Activated naive CD4-positive, alpha-beta T cell treated with anti-CD3 and anti-CD28 coated beads, Interleukin-2, amount 50 U/mL, for 72 hours (primary cell): ENCODE data around the gene LRRC46. TPM values are rescaled to one million over a fixed set of nuclear protein-coding genes. Genes with fewer than 3 reads are reported as not detected.

Experiments used
- ATAC-seq, 2 donors: fragments of 150-1000 bp; cut with Tn5 transposase; 2 replicates each; pipeline ENCODE4 v1.10.0; 2021; ENCODE audit warnings: mild to moderate bottlenecking in 2 of 2, moderate library complexity in 2 of 2
- DNase-seq, 2 donors: peaks; one replicate each; pipeline ENCODE4 v3.0.0; 2021 to 2022; ENCODE audit warnings: low spot score in 2 of 2
- H3K27ac Mint-ChIP-seq, 2 donors: one replicate each; pipeline ENCODE4 v1.8.0; 2022; ENCODE audit warnings: mild to moderate bottlenecking in 2 of 2, mixed read lengths in 2 of 2
- H3K36me3 Mint-ChIP-seq, 2 donors: one replicate each; pipeline ENCODE4 v1.8.0; 2022; ENCODE audit warnings: mixed read lengths in 2 of 2
- H3K9me3 Mint-ChIP-seq, 2 donors: one replicate each; pipeline ENCODE4 v1.8.0; 2022; ENCODE audit warnings: mixed read lengths in 2 of 2
- total RNA-seq, 2 donors: library from RNA; stranded (reverse); gene quantifications; one replicate each; pipeline ENCODE4 v1.2.3, GENCODE V29; 2022

LRRC46 gene
- total RNA-seq, 2 donors from 2014 or later = 0.46 to 0.60 TPM

DNA sequence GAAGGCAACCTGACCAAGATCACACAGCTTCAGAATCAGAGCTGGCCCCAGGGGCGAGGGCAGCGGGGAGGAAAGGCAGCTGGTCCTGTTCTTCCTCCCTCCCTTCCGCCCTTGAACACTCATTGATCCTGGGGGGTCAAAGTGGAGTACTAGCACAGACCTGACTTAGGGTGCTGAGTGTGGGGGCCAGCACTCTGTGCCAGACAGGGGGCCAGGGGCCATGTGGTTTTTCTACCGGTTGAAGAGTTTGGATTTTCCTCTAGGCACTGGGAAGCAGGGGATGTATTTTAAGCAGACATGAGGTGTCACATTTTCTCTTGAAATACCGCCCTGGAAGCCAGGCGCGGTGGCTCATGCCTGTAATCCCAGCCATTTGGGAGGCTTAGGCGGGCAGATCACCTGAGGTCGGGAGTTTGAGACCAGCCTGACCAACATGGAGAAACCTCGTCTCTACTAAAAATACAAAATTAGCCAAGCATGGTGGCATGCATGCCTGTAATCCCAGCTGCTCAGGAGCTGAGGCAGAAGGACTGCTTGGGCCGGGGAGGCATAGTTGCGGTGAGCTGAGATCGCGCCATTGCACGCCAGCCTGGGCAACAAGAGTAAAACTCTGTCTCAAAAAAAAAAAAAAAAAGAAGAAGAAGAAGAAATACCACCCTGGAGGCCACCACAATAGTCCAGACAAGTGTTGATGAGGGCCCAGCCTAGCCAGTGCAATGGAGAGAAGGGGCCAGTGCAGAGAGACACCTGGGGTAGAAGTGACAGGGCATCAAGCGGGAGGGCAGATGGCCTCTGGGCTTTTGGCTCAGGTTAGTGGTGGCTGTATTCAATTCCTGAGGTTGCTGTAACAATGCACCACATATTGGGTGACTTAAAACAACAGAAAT, 25.2 kb upstream of the LRRC46 start:
- ATAC-seq (no peak), DNase-seq (no peak)
- Mint-ChIP-seq H3K27ac (no peak overlapping the region), H3K36me3 (peaks cover 0 to 10% of the 10 kb centered on the region in 2 donors), H3K9me3 (no peaks in the 10 kb centered on the region)

DNA sequence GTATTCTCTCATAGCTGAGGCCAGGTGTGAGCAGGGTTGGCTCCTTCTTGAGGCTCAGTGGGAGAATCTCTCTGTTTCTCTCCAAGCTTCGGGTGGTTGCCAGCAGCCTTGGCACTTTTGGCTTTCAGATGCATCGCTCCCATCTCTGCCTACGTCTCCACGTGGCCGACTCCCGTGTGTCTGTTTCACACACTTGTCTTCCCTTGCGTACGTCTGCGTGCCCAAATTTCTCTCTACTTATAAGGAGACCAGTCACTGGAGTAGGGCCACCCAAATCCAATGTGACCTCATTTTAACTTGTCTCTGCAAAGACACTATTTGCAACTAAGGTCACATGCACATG, 24.6 kb upstream of the LRRC46 start:
- Mint-ChIP-seq H3K27ac (no peak overlapping the region), H3K9me3 (no peaks in the 10 kb centered on the region), H3K36me3 (peaks cover 0 to 10% of the 10 kb centered on the region in 2 donors)
- DNase-seq (no peak), ATAC-seq (no peak)

DNA sequence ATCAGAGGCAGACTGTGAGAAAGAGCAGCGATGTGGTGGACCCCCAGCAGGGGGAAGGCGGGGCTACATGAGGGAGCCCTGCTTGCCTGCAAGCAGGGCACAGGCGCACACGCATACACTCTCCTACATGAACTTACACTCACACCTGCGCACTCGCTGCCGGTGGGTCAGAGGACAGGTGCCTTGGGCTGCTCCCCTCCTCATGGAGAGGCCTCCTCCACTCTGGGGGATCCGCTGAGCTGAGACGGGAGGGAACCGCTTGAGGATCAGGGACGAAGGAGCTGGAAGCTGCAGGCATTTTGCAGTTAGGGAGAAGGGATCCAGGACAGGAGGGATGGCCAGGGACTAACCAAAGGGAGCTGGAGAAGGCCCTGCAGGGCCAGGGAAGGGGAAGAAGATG, 24.0 kb upstream of the LRRC46 start:
- no peak for ATAC-seq
- Mint-ChIP-seq H3K36me3 (peaks cover 0 to 10% of the 10 kb centered on the region in 2 donors), H3K27ac (no peak overlapping the region), H3K9me3 (no peaks in the 10 kb centered on the region)
- DNase-seq = no peak

DNA sequence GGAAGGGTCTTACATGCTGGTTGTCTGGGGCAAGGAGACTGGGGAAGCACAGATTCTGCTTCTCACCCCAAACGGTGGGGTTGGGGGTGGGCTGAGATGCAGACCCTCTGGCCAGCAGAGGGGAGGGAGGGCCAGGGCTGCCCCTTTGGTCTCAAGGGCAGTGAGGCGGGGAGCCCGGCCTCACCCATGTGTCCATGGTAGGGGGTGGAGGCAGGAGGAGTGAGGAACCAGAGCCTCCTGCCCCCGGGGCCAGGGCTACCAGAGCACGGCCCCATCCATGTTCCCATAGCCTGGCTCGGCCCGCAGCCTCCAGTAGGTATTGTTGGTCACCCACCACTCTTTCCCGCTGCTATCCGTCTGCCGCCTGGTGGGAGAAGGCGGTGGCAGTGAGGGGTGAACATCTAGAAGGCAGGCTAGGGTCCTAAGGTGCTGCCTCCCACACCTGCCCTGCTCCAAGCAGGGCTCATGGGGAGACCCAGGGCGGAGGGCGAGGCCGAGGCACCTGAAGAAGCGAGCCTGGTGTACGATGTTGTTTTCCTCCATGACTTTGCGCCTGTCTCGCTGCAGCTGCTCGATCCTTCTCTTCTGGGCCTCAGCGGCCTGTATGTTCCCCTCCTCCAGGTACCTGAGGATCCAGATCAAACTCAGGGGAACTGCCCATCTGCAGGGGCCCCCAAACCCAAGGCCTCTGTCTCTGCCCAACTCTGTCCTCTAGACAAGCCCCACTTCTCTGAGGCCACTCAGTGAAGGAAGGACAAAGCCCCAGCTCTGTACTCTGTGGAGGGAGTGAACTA, 23.2 kb upstream of the LRRC46 start:
- DNase-seq = peak in 1 of 2 donors; percentile 52
- no peak for ATAC-seq
- Mint-ChIP-seq H3K9me3 (no peaks in the 10 kb centered on the region), H3K27ac (peak overlapping the region in 1 of 2 donors; percentile 72), H3K36me3 (peaks cover 0 to 10% of the 10 kb centered on the region in 2 donors)

DNA sequence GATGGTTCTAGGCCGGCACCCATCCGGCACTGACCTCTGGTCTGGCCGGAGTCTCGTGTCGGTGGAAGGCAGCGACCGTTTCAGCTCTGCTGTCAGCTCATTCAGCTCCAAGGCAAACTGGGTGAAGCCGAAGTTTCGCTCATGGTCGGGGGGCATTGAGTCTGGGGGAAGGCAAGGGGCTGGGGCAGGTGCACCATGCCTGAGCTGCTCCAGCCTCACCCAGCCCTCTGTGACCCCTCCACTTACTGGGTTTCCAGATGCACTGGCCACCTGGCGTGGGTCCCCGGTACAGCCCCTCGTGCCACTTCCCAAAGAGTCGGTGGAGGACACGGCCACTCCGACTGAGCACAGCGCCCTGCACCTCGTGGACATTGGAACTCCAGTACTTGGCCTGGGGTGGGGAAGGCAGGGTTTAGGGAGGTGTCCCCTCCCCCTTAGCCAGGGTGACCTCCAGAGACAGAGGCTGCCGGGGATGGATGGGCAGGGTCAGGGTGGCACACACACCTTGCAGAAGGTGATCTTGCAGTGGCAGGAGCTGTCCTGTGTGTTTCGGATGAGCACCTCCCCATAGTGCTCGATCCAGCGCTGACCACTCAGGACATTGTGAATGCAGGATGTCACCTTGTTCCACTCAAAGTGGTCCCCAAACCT, 22.5 kb upstream of the LRRC46 start:
- no peak for ATAC-seq
- peak in 1 of 2 donors; percentile 49 for DNase-seq
- H3K36me3 Mint-ChIP-seq = peaks cover 0 to 10% of the 10 kb centered on the region in 2 donors
- no peaks in the 10 kb centered on the region for H3K9me3 Mint-ChIP-seq
- H3K27ac Mint-ChIP-seq = peak overlapping the region in 1 of 2 donors; percentile 14

DNA sequence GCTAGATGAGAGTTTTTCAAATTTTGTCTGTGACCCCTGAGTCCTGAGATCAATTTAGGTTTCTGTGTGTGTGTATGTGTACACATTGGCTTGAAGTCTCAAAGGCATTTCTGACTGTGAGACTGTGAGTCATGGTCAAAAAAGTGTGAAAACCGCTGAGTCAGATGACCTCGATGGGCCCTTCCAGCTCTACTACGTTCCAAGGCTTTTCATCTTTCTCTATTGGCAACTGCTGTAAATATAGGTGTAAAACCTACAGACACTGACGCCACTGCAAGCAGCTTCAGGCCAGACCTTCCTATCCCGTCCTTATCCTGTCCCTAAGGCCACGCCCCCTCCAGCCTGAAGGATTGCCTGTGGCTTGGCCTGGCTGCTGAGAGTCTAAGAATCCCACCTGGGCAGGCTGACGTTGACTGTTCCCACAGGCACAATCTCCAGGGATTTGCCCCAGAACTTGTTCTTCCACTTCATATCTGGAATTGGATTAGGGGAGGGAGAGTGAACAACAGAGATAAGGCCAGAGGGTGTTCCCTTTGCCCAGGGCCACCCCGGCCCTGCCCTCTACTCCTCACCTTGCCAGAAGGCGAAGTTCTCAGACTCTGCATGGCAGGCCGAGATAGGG, 21.2 kb upstream of the LRRC46 start:
- Mint-ChIP-seq H3K9me3 (no peaks in the 10 kb centered on the region), H3K36me3 (peaks cover 0 to 10% of the 10 kb centered on the region in 2 donors), H3K27ac (peak overlapping the region; percentile 36 to 70)
- ATAC-seq (peak; percentile 88 to 93), DNase-seq (peak in 1 of 2 donors; percentile 43)

DNA sequence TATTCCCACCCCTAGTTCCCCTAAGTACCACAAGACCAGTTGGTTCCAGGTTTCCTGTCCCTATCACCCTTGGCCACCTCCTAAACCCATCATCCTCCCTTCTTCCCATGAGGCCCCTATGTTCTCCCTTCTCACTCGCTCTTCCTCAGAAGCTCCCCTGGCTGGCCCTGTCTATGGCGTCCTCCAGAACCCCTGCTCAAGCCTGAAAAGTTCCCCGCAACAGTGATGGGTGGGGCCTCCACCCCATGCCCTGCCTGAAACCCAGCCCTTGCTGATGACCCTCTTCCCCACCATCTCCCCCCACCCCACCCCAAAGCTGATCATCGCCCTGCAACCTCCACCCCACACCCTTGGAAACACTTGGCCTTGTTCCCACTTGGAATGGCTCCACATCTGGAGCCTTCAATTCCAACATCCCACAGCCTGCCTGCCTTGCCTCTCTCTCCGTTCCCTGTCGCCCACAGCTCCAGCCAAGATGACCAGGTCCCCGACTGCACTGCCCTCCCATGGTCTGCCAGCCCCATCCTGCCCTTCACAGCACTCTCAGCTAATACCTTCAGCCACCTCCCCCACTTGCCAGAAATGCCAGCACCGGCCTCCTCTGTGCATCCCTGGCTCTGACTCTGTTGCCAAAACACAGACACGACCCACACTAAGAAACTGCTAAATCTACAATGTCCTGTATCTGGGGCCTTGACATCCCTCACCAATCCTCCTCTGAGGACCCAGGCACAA, 20.4 kb upstream of the LRRC46 start:
- Mint-ChIP-seq H3K27ac (peak overlapping the region; percentile 36 to 95), H3K9me3 (no peaks in the 10 kb centered on the region), H3K36me3 (peaks cover 0 to 10% of the 10 kb centered on the region in 2 donors)
- peak in 1 of 2 donors; percentile 41 for DNase-seq
- ATAC-seq = no peak

DNA sequence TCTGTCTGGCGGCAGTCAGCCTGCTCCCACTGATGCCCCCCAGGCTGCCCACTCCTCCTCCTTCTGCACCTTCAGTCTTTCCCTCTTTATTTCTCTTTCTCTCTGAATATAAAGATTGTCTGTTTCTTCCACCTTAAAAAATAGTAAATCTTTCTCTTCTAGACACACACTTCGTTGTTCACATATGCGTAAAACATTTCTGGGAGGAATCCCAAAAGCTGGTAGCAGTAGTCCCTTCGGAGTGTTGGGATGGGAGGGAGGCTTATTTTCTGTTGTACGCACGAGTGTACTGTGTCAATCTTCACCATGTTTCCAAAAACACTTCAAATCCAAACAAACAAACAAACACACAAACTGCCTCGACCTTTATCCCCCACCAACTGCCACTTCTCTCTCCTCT, 19.8 kb upstream of the LRRC46 start:
- Mint-ChIP-seq H3K9me3 (no peaks in the 10 kb centered on the region), H3K27ac (peak overlapping the region; percentile 36 to 95), H3K36me3 (peaks cover 0 to 10% of the 10 kb centered on the region in 2 donors)

DNA sequence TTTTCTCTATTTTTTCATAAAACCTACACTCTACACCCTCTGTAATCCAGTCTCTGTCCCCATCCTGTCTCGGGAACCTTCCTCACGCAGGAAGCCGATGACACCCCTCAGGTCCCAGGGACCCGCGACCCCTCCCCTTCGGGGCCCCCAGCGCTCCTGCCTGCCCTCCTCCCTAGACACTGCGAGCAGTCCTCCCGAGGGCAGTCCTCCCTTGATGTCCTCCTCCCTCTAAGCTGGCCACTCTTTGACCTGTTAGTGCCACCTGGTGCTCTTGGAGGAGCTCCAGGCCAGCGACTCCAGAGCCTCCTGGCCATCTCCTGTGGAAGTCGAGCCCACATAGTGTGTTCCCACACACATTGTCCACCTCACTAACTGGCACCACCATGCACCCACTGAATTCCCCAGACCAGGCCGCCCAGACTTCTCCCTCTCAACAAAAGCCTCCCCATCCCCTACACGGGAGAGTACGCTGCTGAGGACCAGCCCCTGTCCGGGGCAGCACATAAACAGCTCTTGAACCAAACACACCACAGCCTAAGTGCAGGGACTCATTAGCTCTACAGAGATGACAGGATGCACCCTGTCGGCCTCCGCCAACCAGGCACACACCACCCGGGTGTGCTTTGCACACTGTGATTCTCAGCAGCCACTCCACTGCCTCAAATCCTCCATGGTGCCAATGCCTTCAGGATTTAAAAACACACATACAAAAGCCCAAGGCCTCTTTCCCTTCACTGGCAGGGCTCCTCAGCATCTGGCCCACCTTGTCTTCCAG, 19.1 kb upstream of the LRRC46 start:
- peaks cover 0 to 10% of the 10 kb centered on the region in 2 donors for H3K36me3 Mint-ChIP-seq
- H3K27ac Mint-ChIP-seq = peak overlapping the region; percentile 18 to 36
- H3K9me3 Mint-ChIP-seq = no peaks in the 10 kb centered on the region
- ATAC-seq = no peak
- peak in 1 of 2 donors; percentile 42 for DNase-seq

More for the DNA sequence above, 19.8 kb upstream of the LRRC46 start:
- ATAC-seq (no peak), DNase-seq (no peak)

DNA sequence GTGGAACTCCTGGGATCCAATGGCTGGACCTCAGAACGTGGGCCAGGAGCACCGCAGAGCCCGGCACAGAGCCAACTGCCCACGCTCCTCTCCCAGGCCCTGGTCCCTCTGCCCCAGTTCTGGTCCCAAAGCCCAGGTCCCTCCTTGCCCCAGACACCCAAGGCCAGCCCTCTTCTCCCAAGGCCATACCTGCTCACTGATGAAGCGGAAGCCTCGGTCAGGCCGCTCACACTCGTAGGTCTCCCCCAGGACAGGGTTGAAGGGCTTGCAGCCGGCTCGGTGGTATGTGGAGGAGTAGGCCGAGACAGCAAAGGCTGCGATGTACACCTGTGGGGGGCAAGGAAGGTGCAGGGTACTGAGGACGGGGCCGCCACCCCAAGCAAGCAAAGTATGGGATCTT, 18.4 kb upstream of the LRRC46 start:
- ATAC-seq (no peak), DNase-seq (no peak)
- no peaks in the 10 kb centered on the region for H3K9me3 Mint-ChIP-seq
- peak overlapping the region in 1 of 2 donors; percentile 36 for H3K27ac Mint-ChIP-seq
- peaks cover 0 to 10% of the 10 kb centered on the region in 2 donors for H3K36me3 Mint-ChIP-seq

DNA sequence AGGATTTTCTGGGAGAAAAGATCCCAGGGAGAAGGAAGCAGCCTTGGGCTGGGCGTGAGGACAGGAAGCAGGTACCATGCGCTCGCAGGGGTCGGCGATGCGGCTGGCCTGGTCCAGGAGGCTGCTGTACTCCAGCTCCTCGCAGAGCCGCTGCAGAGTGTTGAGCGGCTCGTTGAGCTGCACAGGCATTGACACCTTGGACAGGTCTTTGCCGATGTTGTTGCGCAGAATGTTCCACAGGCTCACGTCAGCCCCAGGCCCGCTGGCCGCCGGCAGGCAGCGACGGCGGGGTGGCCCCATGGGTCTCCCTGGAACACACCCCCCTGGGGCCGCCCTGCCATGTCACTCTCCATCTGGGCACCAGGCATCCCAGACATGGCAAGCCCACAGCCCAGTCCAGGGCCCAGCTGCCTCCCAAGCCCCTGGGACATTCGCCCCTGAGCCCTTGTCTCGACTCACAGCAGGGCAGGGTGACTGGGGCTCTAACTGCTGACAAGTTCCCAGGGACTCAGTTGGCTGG, 17.9 kb upstream of the LRRC46 start:
- Mint-ChIP-seq H3K27ac (no peak overlapping the region), H3K36me3 (peaks cover 0 to 10% of the 10 kb centered on the region in 2 donors), H3K9me3 (no peaks in the 10 kb centered on the region)
- DNase-seq (no peak), ATAC-seq (no peak)

DNA sequence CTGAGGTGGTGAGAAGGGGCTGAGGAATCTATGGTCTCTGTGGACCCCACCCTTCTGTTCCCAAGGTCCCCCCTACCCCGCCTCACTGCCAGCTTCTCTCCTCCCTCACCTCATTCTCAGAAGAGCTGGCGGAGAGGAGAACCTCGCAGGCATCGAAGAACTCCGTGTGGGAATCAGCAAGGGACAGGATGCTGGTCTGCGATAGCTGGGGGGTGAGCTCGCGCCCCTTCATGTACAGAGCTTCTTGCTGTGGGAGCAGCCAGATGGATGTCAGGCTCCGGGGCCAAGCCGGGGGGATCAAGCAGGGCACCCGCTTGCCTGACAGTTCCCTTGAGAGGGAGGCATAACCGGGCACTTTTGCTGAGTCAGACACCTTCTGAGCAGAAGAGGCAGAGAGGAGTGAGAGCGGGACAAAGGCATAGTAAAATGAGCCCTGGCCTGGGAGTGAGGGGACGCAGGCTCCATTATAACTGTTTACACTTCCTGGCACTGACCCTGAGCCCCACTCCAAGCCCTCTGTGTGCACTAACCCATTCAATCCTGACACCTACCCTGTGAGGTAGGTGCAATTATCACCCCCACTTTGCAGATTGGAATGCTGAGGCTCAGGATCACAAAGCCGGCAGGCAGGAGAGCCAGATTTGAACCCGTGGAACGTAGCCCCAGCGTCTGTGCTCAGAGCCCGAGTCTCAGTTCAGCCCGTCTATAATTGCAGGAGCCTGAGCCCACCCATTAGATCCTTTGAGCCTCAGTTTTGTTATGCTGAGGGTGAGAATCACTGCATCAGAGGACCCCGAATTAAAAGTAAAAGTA, 16.2 kb upstream of the LRRC46 start:
- no peak for DNase-seq
- no peaks in the 10 kb centered on the region for H3K9me3 Mint-ChIP-seq
- H3K27ac Mint-ChIP-seq = peak overlapping the region; percentile 21 to 90
- peaks cover 0 to 4% of the 10 kb centered on the region in 2 donors for H3K36me3 Mint-ChIP-seq
- no peak for ATAC-seq

DNA sequence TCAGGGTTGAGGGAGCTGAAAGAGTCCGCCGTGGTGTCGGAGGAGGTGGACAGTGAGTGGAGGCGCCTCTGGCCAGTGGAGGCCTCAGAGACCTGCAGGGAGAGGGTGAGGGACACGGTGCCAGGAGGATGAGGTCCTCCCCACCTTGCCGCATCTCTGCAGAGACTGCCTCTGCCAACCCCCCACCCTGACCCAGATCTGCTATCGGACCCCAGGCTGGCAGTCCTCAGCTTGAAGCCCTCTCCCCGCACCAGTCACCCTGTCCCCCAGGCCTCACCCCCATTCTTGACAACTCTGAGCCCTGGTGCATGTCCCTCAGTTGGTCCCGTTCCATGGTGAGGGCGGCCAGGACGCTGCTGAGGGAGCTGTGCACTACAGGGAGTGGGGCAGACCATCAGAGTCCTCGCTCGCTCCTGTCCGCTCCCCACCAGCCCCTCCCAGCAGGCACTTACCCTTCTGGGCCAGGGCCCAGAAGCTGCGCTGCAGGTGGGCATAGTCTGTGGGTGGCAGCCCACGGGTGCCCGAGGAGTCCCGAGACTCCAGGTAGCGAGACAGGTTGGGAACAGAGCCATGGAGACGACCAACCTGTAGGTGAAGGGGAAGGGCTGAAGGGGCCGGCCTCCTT, 15.2 kb upstream of the LRRC46 start:
- Mint-ChIP-seq H3K9me3 (no peaks in the 10 kb centered on the region), H3K27ac (no peak overlapping the region), H3K36me3 (no peaks in the 10 kb centered on the region)
- ATAC-seq (no peak), DNase-seq (no peak)

DNA sequence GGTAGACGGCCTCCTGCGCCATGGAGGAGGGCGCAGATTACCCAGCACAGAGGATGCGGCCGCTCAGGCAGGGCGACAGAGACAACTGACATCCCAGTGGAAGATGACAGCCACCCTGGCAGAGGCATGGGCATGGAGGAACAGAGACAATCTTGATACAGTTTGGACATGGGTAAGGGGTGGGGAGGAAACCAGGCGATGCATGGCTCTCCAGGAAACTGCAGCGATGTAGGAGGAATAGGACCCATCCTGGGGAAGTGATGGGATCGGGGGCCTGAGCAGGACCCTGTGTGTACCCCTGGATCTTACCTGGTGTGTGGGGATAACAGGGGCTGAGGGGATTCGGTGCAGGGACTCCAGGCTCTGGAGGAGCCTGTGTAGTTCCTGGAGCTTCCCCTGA, 14.5 kb upstream of the LRRC46 start:
- Mint-ChIP-seq H3K27ac (peak overlapping the region in 1 of 2 donors; percentile 22), H3K36me3 (no peaks in the 10 kb centered on the region), H3K9me3 (no peaks in the 10 kb centered on the region)
- no peak for DNase-seq
- ATAC-seq = no peak
